Measurements from ENCODE around the gene SLCO3A1. TPM values are rescaled to one million over a fixed set of nuclear protein-coding genes. Genes with fewer than 3 reads are reported as not detected.
A peak's percentile ranks its signal among the peaks of the same experiment; 100 is the strongest.

SLCO3A1 gene
- total RNA-seq, 1 donor: 5.4 TPM

DNA sequence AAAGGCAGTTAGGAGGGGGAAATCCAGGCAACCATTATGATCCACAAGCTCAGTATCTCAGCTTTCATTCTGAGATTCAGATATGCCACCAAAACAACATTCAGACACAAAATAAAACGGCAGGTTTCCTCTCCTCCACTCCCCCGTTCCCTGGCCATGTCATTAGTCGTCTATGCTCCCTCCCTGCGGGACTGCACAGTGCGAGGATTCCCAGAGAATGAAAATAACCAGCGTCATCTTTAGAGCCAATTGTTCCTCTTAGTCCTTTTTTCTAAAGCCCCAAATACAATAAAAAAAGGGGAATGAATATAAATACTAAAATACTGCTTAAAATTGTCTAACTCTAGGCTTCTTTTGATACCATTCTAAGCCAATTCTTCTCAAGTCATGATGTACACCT, 7.8 kb upstream of the SLCO3A1 start:
- no peak overlapping the region for H3K4me2 ChIP-seq (ENCODE audit: insufficient read depth, low read length)
- no peak overlapping the region for H2AFZ ChIP-seq (ENCODE audit: low read length)
- H3K27ac ChIP-seq (ENCODE audit: low read depth, low read length): no peak overlapping the region
- peaks cover 8% of the 10 kb centered on the region for H3K27me3 ChIP-seq (ENCODE audit: insufficient read depth, low read length)
- no peaks in the 10 kb centered on the region for H3K9me3 ChIP-seq (ENCODE audit: low read depth, low read length)
- H3K36me3 ChIP-seq (ENCODE audit: insufficient read depth, low read length): no peaks in the 10 kb centered on the region
- no peaks in the 10 kb centered on the region for H4K20me1 ChIP-seq (ENCODE audit: insufficient read depth, low read length)
- peak; percentile 47 for DNase-seq (ENCODE audit: insufficient read length, low spot score, missing footprints)
- TF ChIP-seq, protein P1, sequence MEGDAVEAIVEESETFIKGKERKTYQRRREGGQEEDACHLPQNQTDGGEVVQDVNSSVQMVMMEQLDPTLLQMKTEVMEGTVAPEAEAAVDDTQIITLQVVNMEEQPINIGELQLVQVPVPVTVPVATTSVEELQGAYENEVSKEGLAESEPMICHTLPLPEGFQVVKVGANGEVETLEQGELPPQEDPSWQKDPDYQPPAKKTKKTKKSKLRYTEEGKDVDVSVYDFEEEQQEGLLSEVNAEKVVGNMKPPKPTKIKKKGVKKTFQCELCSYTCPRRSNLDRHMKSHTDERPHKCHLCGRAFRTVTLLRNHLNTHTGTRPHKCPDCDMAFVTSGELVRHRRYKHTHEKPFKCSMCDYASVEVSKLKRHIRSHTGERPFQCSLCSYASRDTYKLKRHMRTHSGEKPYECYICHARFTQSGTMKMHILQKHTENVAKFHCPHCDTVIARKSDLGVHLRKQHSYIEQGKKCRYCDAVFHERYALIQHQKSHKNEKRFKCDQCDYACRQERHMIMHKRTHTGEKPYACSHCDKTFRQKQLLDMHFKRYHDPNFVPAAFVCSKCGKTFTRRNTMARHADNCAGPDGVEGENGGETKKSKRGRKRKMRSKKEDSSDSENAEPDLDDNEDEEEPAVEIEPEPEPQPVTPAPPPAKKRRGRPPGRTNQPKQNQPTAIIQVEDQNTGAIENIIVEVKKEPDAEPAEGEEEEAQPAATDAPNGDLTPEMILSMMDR (IDR thresholded peaks at IDR 0.05; ENCODE audit: extremely low read depth, low read depth, low read length): no peak
- no peak overlapping the region for H3K4me3 ChIP-seq (ENCODE audit: insufficient read depth, low read length)
- H3K4me1 ChIP-seq (ENCODE audit: insufficient read depth, low read length): no peaks in the 10 kb centered on the region
- H3K79me2 ChIP-seq (ENCODE audit: insufficient read depth, low read length): no peaks in the 10 kb centered on the region

DNA sequence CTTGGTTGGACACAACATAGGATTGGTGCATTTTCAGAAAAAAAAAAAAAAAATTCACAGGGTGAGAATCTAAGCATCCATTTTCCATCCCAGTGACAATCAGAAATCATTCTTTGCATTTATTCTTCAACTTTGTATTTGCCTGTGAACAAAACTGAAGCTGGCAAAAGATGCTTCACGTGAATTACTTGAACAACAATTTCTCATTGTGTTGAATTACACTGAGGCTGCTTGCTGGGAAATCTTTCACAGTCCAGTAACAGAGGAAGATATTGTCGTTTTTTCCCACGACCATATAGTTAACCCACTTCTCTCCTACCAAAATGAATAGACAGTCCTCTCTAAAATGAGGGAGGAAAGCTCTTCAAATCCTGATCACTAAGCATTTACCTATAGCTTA, 4.3 kb upstream of the SLCO3A1 start:
- no peaks in the 10 kb centered on the region for H4K20me1 ChIP-seq (ENCODE audit: insufficient read depth, low read length)
- H3K36me3 ChIP-seq (ENCODE audit: insufficient read depth, low read length): no peaks in the 10 kb centered on the region
- peaks cover 10% of the 10 kb centered on the region for H3K4me1 ChIP-seq (ENCODE audit: insufficient read depth, low read length)
- peaks cover 7% of the 10 kb centered on the region for H3K27me3 ChIP-seq (ENCODE audit: insufficient read depth, low read length)
- no peak overlapping the region for H2AFZ ChIP-seq (ENCODE audit: low read length)
- H3K4me3 ChIP-seq (ENCODE audit: insufficient read depth, low read length): no peak overlapping the region
- peaks cover 2% of the 10 kb centered on the region for H3K79me2 ChIP-seq (ENCODE audit: insufficient read depth, low read length)
- DNase-seq (ENCODE audit: insufficient read length, low spot score, missing footprints): peak; percentile 35
- H3K4me2 ChIP-seq (ENCODE audit: insufficient read depth, low read length): no peak overlapping the region
- no peaks in the 10 kb centered on the region for H3K9me3 ChIP-seq (ENCODE audit: low read depth, low read length)
- H3K27ac ChIP-seq (ENCODE audit: low read depth, low read length): no peak overlapping the region
- TF ChIP-seq, protein P1 (IDR thresholded peaks at IDR 0.05; ENCODE audit: extremely low read depth, low read depth, low read length): no peak

DNA sequence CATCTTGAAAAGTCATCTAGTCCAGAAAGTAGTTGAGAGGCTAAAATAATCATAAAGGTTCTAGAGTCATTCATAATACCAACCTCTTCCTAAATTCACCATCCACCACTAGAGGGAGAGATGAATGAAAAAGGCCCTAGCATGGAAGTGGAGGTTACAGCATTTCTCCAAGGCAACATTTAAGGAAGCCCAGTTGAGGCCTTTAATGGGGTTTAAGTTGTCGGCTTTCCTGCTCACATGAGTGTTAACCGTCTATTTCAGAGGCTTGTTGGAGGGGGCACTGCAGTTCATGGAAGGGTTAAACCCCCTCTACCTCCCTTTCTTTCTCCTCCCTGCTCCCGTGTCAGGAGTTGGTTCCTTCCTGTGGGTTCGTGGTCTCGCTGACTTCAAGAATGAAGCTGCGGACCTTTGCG, 3.8 kb upstream of the SLCO3A1 start:
- DNase-seq (ENCODE audit: insufficient read length, low spot score, missing footprints): peak; percentile 94
- H3K4me3 ChIP-seq (ENCODE audit: insufficient read depth, low read length): no peak overlapping the region
- H3K9me3 ChIP-seq (ENCODE audit: low read depth, low read length): no peaks in the 10 kb centered on the region
- TF ChIP-seq, protein P1 (IDR thresholded peaks at IDR 0.05; ENCODE audit: extremely low read depth, low read depth, low read length): peak; percentile 75
- no peak overlapping the region for H3K27ac ChIP-seq (ENCODE audit: low read depth, low read length)
- H3K27me3 ChIP-seq (ENCODE audit: insufficient read depth, low read length): peaks cover 3% of the 10 kb centered on the region
- H4K20me1 ChIP-seq (ENCODE audit: insufficient read depth, low read length): peaks cover 5% of the 10 kb centered on the region
- no peak overlapping the region for H2AFZ ChIP-seq (ENCODE audit: low read length)
- H3K4me1 ChIP-seq (ENCODE audit: insufficient read depth, low read length): peaks cover 13% of the 10 kb centered on the region
- H3K36me3 ChIP-seq (ENCODE audit: insufficient read depth, low read length): no peaks in the 10 kb centered on the region
- H3K4me2 ChIP-seq (ENCODE audit: insufficient read depth, low read length): no peak overlapping the region
- peaks cover 2% of the 10 kb centered on the region for H3K79me2 ChIP-seq (ENCODE audit: insufficient read depth, low read length)

DNA sequence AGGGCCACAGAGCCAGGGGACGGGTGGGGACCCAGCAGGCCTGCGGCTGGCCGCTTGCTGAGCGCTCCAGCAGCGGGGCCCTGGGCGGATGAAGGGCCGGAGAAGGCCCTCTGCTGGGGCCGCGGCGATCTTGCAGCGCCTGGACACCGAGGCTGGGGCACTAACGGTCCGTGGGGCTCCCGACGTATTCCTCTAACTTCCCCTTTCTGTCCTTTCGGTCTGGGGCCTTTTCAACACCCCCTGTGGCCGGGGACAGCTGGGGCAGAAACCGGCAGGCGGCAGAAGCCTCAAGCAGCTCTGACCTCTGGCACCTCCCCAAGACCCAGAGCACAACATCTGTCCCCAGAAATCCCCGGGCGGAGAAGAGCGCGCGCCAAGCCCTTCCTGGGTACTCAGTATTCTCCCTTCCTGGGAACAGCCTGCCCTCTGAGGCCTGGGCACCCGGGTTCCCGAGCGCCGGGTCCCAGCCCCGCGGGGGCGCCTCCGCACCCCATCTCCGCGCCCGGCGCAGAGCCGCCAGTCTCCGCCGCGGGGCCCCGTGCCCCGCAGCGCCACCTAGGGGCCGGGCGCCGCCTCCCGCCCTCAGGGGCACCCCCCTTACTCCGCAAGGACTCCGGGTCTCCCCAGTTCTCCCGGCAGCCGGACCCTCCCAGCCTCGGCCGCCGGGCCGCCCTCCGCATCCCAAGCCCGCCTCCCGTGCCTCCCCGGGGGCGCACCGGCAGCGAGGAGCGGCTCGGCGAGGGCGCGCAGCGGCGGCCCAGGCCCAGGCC, 582 bp upstream of the SLCO3A1 start:
- DNase-seq (ENCODE audit: insufficient read length, low spot score, missing footprints): peak; percentile 99
- H3K27me3 ChIP-seq (ENCODE audit: insufficient read depth, low read length): no peaks in the 10 kb centered on the region
- TF ChIP-seq, protein P1 (IDR thresholded peaks at IDR 0.05; ENCODE audit: extremely low read depth, low read depth, low read length): peak; percentile 34
- H3K27ac ChIP-seq (ENCODE audit: low read depth, low read length): peak overlapping the region; percentile 69
- H3K36me3 ChIP-seq (ENCODE audit: insufficient read depth, low read length): no peaks in the 10 kb centered on the region
- peak overlapping the region; percentile 87 for H3K4me2 ChIP-seq (ENCODE audit: insufficient read depth, low read length)
- peaks cover 13% of the 10 kb centered on the region for H3K4me1 ChIP-seq (ENCODE audit: insufficient read depth, low read length)
- H3K4me3 ChIP-seq (ENCODE audit: insufficient read depth, low read length): peak overlapping the region; percentile 83
- H4K20me1 ChIP-seq (ENCODE audit: insufficient read depth, low read length): peaks cover 6% of the 10 kb centered on the region
- peak overlapping the region; percentile 87 for H2AFZ ChIP-seq (ENCODE audit: low read length)
- no peaks in the 10 kb centered on the region for H3K9me3 ChIP-seq (ENCODE audit: low read depth, low read length)
- peaks cover 5% of the 10 kb centered on the region for H3K79me2 ChIP-seq (ENCODE audit: insufficient read depth, low read length)
